Adrenal gland (tissue), 19 donors: ENCODE data around the gene ALAD. TPM values are rescaled to one million over a fixed set of nuclear protein-coding genes. Genes with fewer than 3 reads are reported as not detected.
A peak's percentile ranks its signal among the peaks of the same experiment; 100 is the strongest.

Experiments used
- DNase-seq, 7 donors: peaks; one replicate each; pipeline ENCODE4 v3.0.0-alpha.2; 2019 to 2020
- H3K27ac ChIP-seq, 5 donors: fragments of 200-600 bp; sonication (generic) in 4 of 5; 1 replicate in 3 of 5; 2 replicates in 2 of 5; pipeline versions ENCODE4 v1.5.1 to v1.8.0; 2016 to 2020; ENCODE audit warnings: mild to moderate bottlenecking in 1 of 5
- H3K27me3 ChIP-seq: fragments of 200-600 bp; 2 replicates; pipeline ENCODE4 v1.8.0; 2021
- H3K36me3 ChIP-seq, 2 donors: fragments of 200-600 bp; replicated peaks in 1 of 2; 1 replicate in 1 of 2; 2 replicates in 1 of 2; pipeline versions ENCODE4 v1.5.1 to v1.8.0; 2018 to 2022
- H3K4me1 ChIP-seq, 2 donors: fragments of 200-600 bp; replicated peaks in 1 of 2; 1 replicate in 1 of 2; 2 replicates in 1 of 2; pipeline versions ENCODE4 v1.5.1 to v1.8.0; 2018 to 2021
- H3K4me3 ChIP-seq, 4 donors: fragments of 200-600 bp; sonication (generic) in 3 of 4; one replicate each; pipeline ENCODE4 v1.5.1; 2016 to 2018
- H3K9me3 ChIP-seq, 3 donors: fragments of 200-600 bp; sonication (generic) in 1 of 3; replicated peaks in 1 of 3; 1 replicate in 2 of 3; 2 replicates in 1 of 3; pipeline versions ENCODE4 v1.5.1 to v1.8.0; 2016 to 2021
- CTCF ChIP-seq, 6 experiments: fragments of 450-650 bp in 4 of 6; fragments of 200-600 bp in 2 of 6; sonication (generic) in 1 of 6; IDR thresholded peaks; 1 replicate in 5 of 6; 2 replicates in 1 of 6; pipeline versions ENCODE4 v1.5.1 to v1.8.0; 2016 to 2021; ENCODE audit warnings: antibody characterized with exemption in 6 of 6, mild to moderate bottlenecking in 2 of 6, moderate library complexity in 1 of 6
- POLR2A ChIP-seq, 2 donors: fragments of 450-650 bp; IDR thresholded peaks; one replicate each; pipeline ENCODE4 v1.6.1; 2017; ENCODE audit warnings: antibody characterized with exemption in 2 of 2, mild to moderate bottlenecking in 2 of 2, moderate library complexity in 1 of 2
- WGBS, 4 donors: extraction: QIAGEN DNeasy Blood & Tissue Kit in 2 of 4; methylation state at CpG; one replicate each; pipeline versions ENCODE4 v1.1.5 to v1.1.7; 2013 to 2017; 5-methylcytosine and 5-hydroxymethylcytosine counted together
- intact Hi-C, 2 donors: fragments of 100-400 bp; cut with DNase I; formaldehyde crosslinking; loops; one replicate each; pipeline versions ENCODE4 v1.14.1 to v1.15.0; 2022 to 2023
- long read RNA-seq, 10 donors: library from polyadenylated mRNA in 3 of 10; unstranded in 2 of 10; stranded (forward) in 1 of 10; transcript quantifications; one replicate each; pipeline ENCODE4 v2.0.0 and lab custom pipeline, GENCODE V29; 2021 to 2026
- polyA plus RNA-seq, 3 donors: library from polyadenylated mRNA; stranded (reverse); fragments of 200-250 nt in 2 of 3; fragments of 350-450 nt in 1 of 3; fragmentation: Illumina TruSeq in 1 of 3; extraction: RNeasy Lipid Tissue Mini Kit (QIAGEN cat#74804) in 1 of 3; gene quantifications; one replicate each; pipeline ENCODE4 v1.2.3, GENCODE V29; 2013 to 2014
- total RNA-seq, 9 donors: library from RNA; depleted of rRNA in 4 of 9; stranded (reverse); fragments of >200 nt in 4 of 9; fragments of 120-200 nt in 1 of 9; fragmentation: NEBNext Ultra II Directional in 1 of 9; extraction: Animal tissue kit (Norgen Biotek cat#: 25700) in 1 of 9; gene quantifications; one replicate each; pipeline versions ENCODE4 v1.1.0 to v1.2.4, GENCODE V29; 2013 to 2023
- donor health status: healthy with polysubstance abuse.
- donor health status: Bipolar disorder and iron deficiency.
- donor health status: DM: yes; HTN: yes; CAD: no.
- donor health status: DM: no; HTN: no; CAD: no.
- donor health status: DM: no; HTN: no; CAD: no.
- donor health status: DM: yes; HTN: yes; CAD: no.

The ALAD gene
- total RNA-seq: 100 to 1,000 TPM in 8 of 9 donors, 10 to 100 TPM in 1; 49.2 to 348 (median 242) TPM
- 100 to 1,000 TPM; 112 to 244 (median 150) TPM for polyA plus RNA-seq
- long read RNA-seq, donor 1, transcript ALAD-201 (12 exons, 3,173 nt): major isoform, 11 of 42 reads
- long read RNA-seq, donor 1, partial matches to known transcripts: 30 of 42 reads
- long read RNA-seq, donor 1, other reads (novel, unspliced or antisense): 0 of 42 reads
- long read RNA-seq, donor 2, transcript ALAD-201 (12 exons, 3,173 nt): major isoform, 9 of 23 reads
- long read RNA-seq, donor 2, partial matches to known transcripts: 13 of 23 reads
- long read RNA-seq, donor 2, other reads (novel, unspliced or antisense): 0 of 23 reads
- long read RNA-seq, donor 3, transcript ALAD-201 (12 exons, 3,173 nt): major isoform, 6 of 13 reads
- long read RNA-seq, donor 3, partial matches to known transcripts: 6 of 13 reads
- long read RNA-seq, donor 3, other reads (novel, unspliced or antisense): 0 of 13 reads
- long read RNA-seq, donor 4, transcript ALAD-201 (12 exons, 3,173 nt): major isoform, 231 of 289 reads
- long read RNA-seq, donor 4, partial matches to known transcripts: 20 of 289 reads
- long read RNA-seq, donor 4, other reads (novel, unspliced or antisense): 36 of 289 reads
- long read RNA-seq, donor 5, transcript ALAD-201 (12 exons, 3,173 nt): major isoform, 570 of 760 reads
- long read RNA-seq, donor 5, transcript ALAD-208 (12 exons, 3,247 nt): minor isoform, 12 of 760 reads
- long read RNA-seq, donor 5, partial matches to known transcripts: 44 of 760 reads
- long read RNA-seq, donor 5, other reads (novel, unspliced or antisense): 134 of 760 reads
- long read RNA-seq, donor 6, transcript ALAD-201 (12 exons, 3,173 nt): major isoform, 151 of 205 reads
- long read RNA-seq, donor 6, partial matches to known transcripts: 11 of 205 reads
- long read RNA-seq, donor 6, other reads (novel, unspliced or antisense): 41 of 205 reads
- long read RNA-seq, donor 7, transcript ALAD-201 (12 exons, 3,173 nt): major isoform, 6 of 6 reads
- long read RNA-seq, donor 7, partial matches to known transcripts: 0 of 6 reads
- long read RNA-seq, donor 7, other reads (novel, unspliced or antisense): 0 of 6 reads
- long read RNA-seq, donor 8, transcript ALAD-201 (12 exons, 3,173 nt): major isoform, 29 of 59 reads
- long read RNA-seq, donor 8, partial matches to known transcripts: 28 of 59 reads
- long read RNA-seq, donor 8, other reads (novel, unspliced or antisense): 0 of 59 reads
- long read RNA-seq, donor 9, transcript ALAD-201 (12 exons, 3,173 nt): major isoform, 12 of 14 reads
- long read RNA-seq, donor 9, partial matches to known transcripts: 0 of 14 reads
- long read RNA-seq, donor 9, other reads (novel, unspliced or antisense): 0 of 14 reads
- long read RNA-seq, donor 10, transcript ALAD-201 (12 exons, 3,173 nt): major isoform, 15 of 15 reads
- long read RNA-seq, donor 10, partial matches to known transcripts: 0 of 15 reads
- long read RNA-seq, donor 10, other reads (novel, unspliced or antisense): 0 of 15 reads

DNA sequence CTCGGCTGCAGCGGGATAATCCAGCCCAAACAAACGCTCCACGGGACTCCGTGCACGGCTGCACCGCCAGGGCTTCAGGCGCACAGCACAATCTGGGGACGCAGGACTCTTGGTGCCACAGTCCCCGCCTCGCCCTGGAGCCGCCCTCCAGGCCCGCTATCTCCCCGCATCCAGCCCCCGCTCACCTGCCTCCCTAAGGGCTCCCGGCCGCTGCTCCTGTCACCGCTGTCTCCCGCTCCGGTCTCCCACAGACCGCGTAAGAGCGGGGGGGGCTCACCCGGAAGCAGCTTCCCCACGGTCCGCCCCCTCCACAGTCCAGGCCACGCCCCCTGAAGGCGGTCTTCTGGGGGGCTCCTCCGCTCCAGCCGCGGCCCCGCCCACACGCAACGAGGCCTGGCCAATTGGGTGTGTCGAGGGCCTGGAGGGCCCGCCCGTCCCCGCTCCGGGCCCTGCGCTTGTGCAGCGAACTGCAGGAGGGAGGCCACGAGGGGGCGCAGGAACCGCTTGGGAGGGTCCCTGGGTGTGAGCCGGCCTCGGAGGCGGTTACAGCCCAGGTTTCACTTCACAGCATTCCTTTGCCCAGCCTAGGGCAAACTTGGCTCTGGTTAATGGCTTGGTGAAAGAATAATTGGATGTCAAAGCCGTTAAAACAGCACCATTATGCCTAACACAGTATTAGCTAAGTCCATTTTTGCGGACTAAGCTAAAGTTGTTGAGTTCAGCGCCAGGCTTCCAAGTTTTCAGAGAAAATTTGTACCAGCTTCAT, at the start of gene ALAD:
TSS of gene ALAD (minus strand) at position 258 of the 766 bp plus-strand sequence. CDS start 7,725 bp downstream, outside the sequence.
- H3K27me3 ChIP-seq: no peaks in the 10 kb centered on the region
- H3K4me3 ChIP-seq: peak within 1 kb of the TSS; percentile 42 to 81 (median 51)
- peaks cover 14 to 47% of the 10 kb centered on the region in 2 donors for H3K4me1 ChIP-seq
- H3K27ac ChIP-seq: peak within 1 kb of the TSS in 4 of 5 donors; percentile 52 to 82 (median 71)
- no peaks in the 10 kb centered on the region for H3K9me3 ChIP-seq
- peak; percentile 98 to 100 (median 99) for DNase-seq
- 2 to 7% (median 4%) methylated on average over 13 to 50 of the region's 50 CpGs for WGBS, 4 donors
- intact Hi-C loops: loop anchor here in 1 of 2 donors (10.0 kb wide), 1 partner anchor 96 kb away; the partner anchor contains the start of gene RNF183
- peaks cover 0 to 5% of the 10 kb centered on the region in 2 donors for H3K36me3 ChIP-seq
- TF ChIP-seq POLR2A (IDR thresholded peaks at IDR 0.05) (peak; percentile 64 to 87), CTCF (IDR thresholded peaks at IDR 0.05) (peak; percentile 87 to 97 (median 93))

- Histone ChIP-seq H3K9me3 (no peaks in the 10 kb centered on the region), H3K4me3 (no peak overlapping the region), H3K27ac (no peak overlapping the region), H3K36me3 (no peaks in the 10 kb centered on the region), H3K4me1 (peaks cover 0 to 3% of the 10 kb centered on the region in 2 donors), H3K27me3 (no peaks in the 10 kb centered on the region)
- 39 to 54% (median 46%) methylated on average over 2 of the region's 2 CpGs for WGBS, 4 donors
- no peak for DNase-seq
- TF ChIP-seq CTCF (IDR thresholded peaks at IDR 0.05) (no peak), POLR2A (IDR thresholded peaks at IDR 0.05) (no peak)
- intact Hi-C loops: loop anchor here (2.0 to 5.0 kb wide), 4 partner anchors 139 to 208 kb away; no protein-coding TSS in a partner anchor
These were observed 48.3 kb upstream of the ALAD start for GRCh38 chr9:113449376-113449775.

DNA sequence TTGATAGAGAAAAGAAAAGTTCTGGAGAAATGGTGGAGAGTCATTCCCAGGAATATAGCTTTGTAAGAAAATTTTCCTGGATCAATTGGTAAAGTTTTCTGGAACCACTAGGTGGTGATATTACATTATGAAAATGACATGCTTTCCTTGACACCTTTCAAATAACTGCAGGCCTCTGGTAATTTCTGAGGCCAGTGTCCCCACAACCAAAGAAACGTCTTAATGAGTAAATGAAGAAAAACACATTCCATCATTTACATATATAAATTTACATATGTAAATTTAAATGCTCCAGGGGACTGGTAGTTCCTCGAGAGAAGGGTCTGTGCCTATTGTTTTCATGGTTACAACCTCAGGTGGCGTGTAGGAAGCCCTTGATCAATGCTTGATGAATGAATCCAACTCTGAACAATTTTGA, 45.2 kb upstream of the ALAD start:
- peak in 2 of 7 donors; percentile 10 to 19 for DNase-seq
- TF ChIP-seq POLR2A (IDR thresholded peaks at IDR 0.05): no peak
- TF ChIP-seq CTCF (IDR thresholded peaks at IDR 0.05): peak; percentile 41 to 85 (median 72)
- no peak overlapping the region for H3K4me3 ChIP-seq
- no peaks in the 10 kb centered on the region for H3K9me3 ChIP-seq
- no peaks in the 10 kb centered on the region for H3K36me3 ChIP-seq
- H3K27ac ChIP-seq: no peak overlapping the region
- intact Hi-C loops: loop anchor here in 1 of 2 donors (5.0 kb wide), 1 partner anchor 211 kb away; no protein-coding TSS in a partner anchor
- no peaks in the 10 kb centered on the region for H3K27me3 ChIP-seq
- no peaks in the 10 kb centered on the region for H3K4me1 ChIP-seq
- WGBS, 4 donors: 58 to 63% (median 60%) methylated on average over 3 of the region's 3 CpGs
